SK-N-SH (cell line): ENCODE measurements around the gene GPR173. TPM values are rescaled to one million over a fixed set of nuclear protein-coding genes. Genes with fewer than 3 reads are reported as not detected.

ENCODE experiments used
- CTCF ChIA-PET: fragments of 300-600, 350-600 bp; formaldehyde crosslinking; extraction: SDS; loops from one replicate; lab custom pipeline; 2021; lab: Yijun Ruan, JAX
- POLR2A ChIA-PET: fragments of 350-600 bp; sonication (Branson Sonifier 250); formaldehyde crosslinking; extraction: SDS; loops from one replicate; lab custom pipeline; 2020; ENCODE audit warnings: antibody characterized with exemption, inconsistent platforms; lab: Yijun Ruan, JAX
- DNase-seq: peaks from one replicate; pipeline ENCODE4 v3.0.0; 2012
- H2AFZ ChIP-seq: fragments of 200-600 bp; sonication (generic); 2 replicates; pipeline ENCODE4 v1.8.1; 2016; ENCODE audit warnings: antibody characterized with exemption, mild to moderate bottlenecking, low read depth
- H3F3A ChIP-seq: fragments of 200-600 bp; sonication (generic); replicated peaks from 2 replicates; pipeline ENCODE3; 2016; ENCODE audit warnings: antibody characterized with exemption, mild to moderate bottlenecking; ENCODE audit not compliant: insufficient read depth
- H3K27ac ChIP-seq, 2 experiments: fragments of 200-500 bp in 1 of 2; fragments of 200-600 bp in 1 of 2; sonication (Bioruptor generic) in 1 of 2; sonication (generic), shearing (Covaris generic) in 1 of 2; 2 replicates each; pipeline versions ENCODE4 v1.5.1 to v1.6.1; 2014 to 2016; ENCODE audit warnings: low read depth in 2 of 2, inconsistent platforms in 1 of 2, low read length in 1 of 2, mild to moderate bottlenecking in 1 of 2, mixed read lengths in 1 of 2
- H3K27me3 ChIP-seq: fragments of 200-600 bp; sonication (generic), shearing (Covaris generic); 2 replicates; pipeline ENCODE4 v1.6.1; 2016; ENCODE audit warnings: mixed run types; ENCODE audit not compliant: insufficient read depth
- H3K36me3 ChIP-seq, 2 experiments: fragments of 200-500 bp in 1 of 2; fragments of 200-600 bp in 1 of 2; sonication (Bioruptor generic) in 1 of 2; sonication (generic) in 1 of 2; replicated peaks in 1 of 2; 2 replicates each; pipeline versions ENCODE3 to v1.5.1; 2014 to 2016; ENCODE audit warnings: low read length in 1 of 2, mild to moderate bottlenecking in 1 of 2; ENCODE audit not compliant: insufficient read depth in 2 of 2, control insufficient read depth in 1 of 2
- H3K4me1 ChIP-seq, 2 experiments: fragments of 200-500 bp in 1 of 2; fragments of 200-600 bp in 1 of 2; sonication (Bioruptor generic) in 1 of 2; sonication (generic), shearing (Covaris generic) in 1 of 2; 2 replicates each; pipeline versions ENCODE4 v1.5.1 to v1.6.1; 2014 to 2016; ENCODE audit warnings: low read depth in 1 of 2, low read length in 1 of 2, mixed run types in 1 of 2; ENCODE audit not compliant: insufficient read depth in 2 of 2, control insufficient read depth in 1 of 2
- H3K4me2 ChIP-seq: fragments of 200-600 bp; sonication (generic), shearing (Covaris generic); 2 replicates; pipeline ENCODE4 v1.6.1; 2017; ENCODE audit warnings: mixed run types
- H3K4me3 ChIP-seq, 2 experiments: fragments of 200-500 bp in 1 of 2; fragments of 200-600 bp in 1 of 2; sonication (Bioruptor generic) in 1 of 2; sonication (generic), shearing (Covaris generic) in 1 of 2; 2 replicates each; pipeline versions ENCODE4 v1.5.1 to v1.8.1; 2014 to 2016; ENCODE audit warnings: low read depth in 2 of 2, inconsistent platforms in 1 of 2, low read length in 1 of 2, mild to moderate bottlenecking in 1 of 2, mixed read lengths in 1 of 2, moderate library complexity in 1 of 2
- H3K79me2 ChIP-seq: fragments of 200-600 bp; sonication (generic); 2 replicates; pipeline ENCODE4 v1.8.1; 2017; ENCODE audit warnings: mild to moderate bottlenecking; ENCODE audit not compliant: insufficient read depth
- H3K9ac ChIP-seq: fragments of 200-600 bp; sonication (generic); 2 replicates; pipeline ENCODE4 v1.6.1; 2017; ENCODE audit warnings: mixed run types
- H3K9me2 ChIP-seq: fragments of 200-600 bp; sonication (generic); 2 replicates; pipeline ENCODE4 v1.6.1; 2017; ENCODE audit warnings: mixed run types
- H3K9me3 ChIP-seq: fragments of 200-600 bp; sonication (generic); 2 replicates; pipeline ENCODE4 v1.6.1; 2017; ENCODE audit warnings: mixed run types, mild to moderate bottlenecking, moderate library complexity
- H4K20me1 ChIP-seq: fragments of 200-600 bp; sonication (generic); 2 replicates; pipeline ENCODE4 v1.6.1; 2017; ENCODE audit warnings: mild to moderate bottlenecking, mixed run types; ENCODE audit not compliant: insufficient read depth
- CHD2 ChIP-seq: fragments of 150-350 bp; IDR thresholded peaks from 2 replicates; pipeline ENCODE4 v1.6.1; 2018; ENCODE audit warnings: low read length; ENCODE audit not compliant: partially characterized antibody
- CTCF ChIP-seq: fragments of 200-600 bp; sonication (generic); IDR thresholded peaks from 2 replicates; pipeline ENCODE4 v1.6.1; 2017; ENCODE audit warnings: antibody characterized with exemption, mild to moderate bottlenecking, moderate library complexity
- EZH2phosphoT487 ChIP-seq: fragments of 200-600 bp; sonication (generic); IDR thresholded peaks from 2 replicates; pipeline ENCODE4 v1.6.1; 2017; ENCODE audit warnings: low read depth, mixed run types, mild to moderate bottlenecking, antibody characterized with exemption, moderate library complexity, borderline replicate concordance
- FOSL2 ChIP-seq: IDR thresholded peaks from 2 replicates; pipeline ENCODE4 v1.4.0; 2012; ENCODE audit warnings: low read depth, mild to moderate bottlenecking, moderate library complexity, borderline replicate concordance
- FOXJ3 ChIP-seq: sonication (generic); formaldehyde crosslinking; IDR thresholded peaks from 2 replicates; pipeline ENCODE4 v1.5.1; 2020; ENCODE audit warnings: mild to moderate bottlenecking, missing genetic modification reagents
- FOXM1 ChIP-seq: IDR thresholded peaks from 2 replicates; pipeline ENCODE4 v1.4.0; 2012; ENCODE audit warnings: low read depth, mild to moderate bottlenecking
- GABPA ChIP-seq: IDR thresholded peaks from 2 replicates; pipeline ENCODE4 v1.4.0; 2012; ENCODE audit warnings: low read depth, mild to moderate bottlenecking
- JUND ChIP-seq: IDR thresholded peaks from 2 replicates; pipeline ENCODE4 v1.4.0; 2012
- MEF2A ChIP-seq: IDR thresholded peaks from 2 replicates; pipeline ENCODE4 v1.4.0; 2012; ENCODE audit warnings: low read depth, borderline replicate concordance
- NFIC ChIP-seq: IDR thresholded peaks from 2 replicates; pipeline ENCODE4 v1.4.0; 2012; ENCODE audit warnings: borderline replicate concordance
- PBX3 ChIP-seq: IDR thresholded peaks from 2 replicates; pipeline ENCODE4; 2012
- POLR2AphosphoS5 ChIP-seq: IDR thresholded peaks from 2 replicates; pipeline ENCODE4 v1.6.1; 2012; ENCODE audit warnings: low read depth, low read length
- RAD21 ChIP-seq: IDR thresholded peaks from 2 replicates; pipeline ENCODE4 v1.6.1; 2012; ENCODE audit warnings: mild to moderate bottlenecking, low read length
- RCOR1 ChIP-seq: fragments of 150-350 bp; IDR thresholded peaks from 2 replicates; pipeline ENCODE4 v1.6.1; 2017; ENCODE audit warnings: antibody characterized with exemption, low read length
- RFX5 ChIP-seq: IDR thresholded peaks from 2 replicates; pipeline ENCODE4 v1.6.1; 2012; ENCODE audit warnings: mild to moderate bottlenecking, improper control_type of control experiment, low read length
- TAF1 ChIP-seq: IDR thresholded peaks from 2 replicates; pipeline ENCODE4 v1.6.1; 2012; ENCODE audit warnings: low read depth, mild to moderate bottlenecking, low read length, moderate library complexity, borderline replicate concordance
- ZBTB33 ChIP-seq: IDR thresholded peaks from 2 replicates; pipeline ENCODE4 v1.4.0; 2012; ENCODE audit warnings: low read depth, borderline replicate concordance
- WGBS: methylation state at CpG from one replicate; pipeline ENCODE4 v1.1.6; 2017; ENCODE audit warnings: low lambda C conversion rate; 5-methylcytosine and 5-hydroxymethylcytosine counted together
- polyA plus RNA-seq, 3 experiments: library from polyadenylated mRNA; depleted of rRNA; stranded (reverse); fragments of >200 nt; gene quantifications; 2 replicates each; pipeline ENCODE4 v1.2.3, GENCODE V29; 2012

GPR173 gene, protein sequence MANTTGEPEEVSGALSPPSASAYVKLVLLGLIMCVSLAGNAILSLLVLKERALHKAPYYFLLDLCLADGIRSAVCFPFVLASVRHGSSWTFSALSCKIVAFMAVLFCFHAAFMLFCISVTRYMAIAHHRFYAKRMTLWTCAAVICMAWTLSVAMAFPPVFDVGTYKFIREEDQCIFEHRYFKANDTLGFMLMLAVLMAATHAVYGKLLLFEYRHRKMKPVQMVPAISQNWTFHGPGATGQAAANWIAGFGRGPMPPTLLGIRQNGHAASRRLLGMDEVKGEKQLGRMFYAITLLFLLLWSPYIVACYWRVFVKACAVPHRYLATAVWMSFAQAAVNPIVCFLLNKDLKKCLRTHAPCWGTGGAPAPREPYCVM
- 5.8 TPM in 2 replicates for polyA plus RNA-seq (2012; rRNA removed)
- polyA plus RNA-seq (2012; cell fraction: cytosol; rRNA removed): 1.4 and 2.2 TPM in 2 replicates
- 48.9 and 54.0 TPM in 2 replicates for polyA plus RNA-seq (2012; cell fraction: nucleus; rRNA removed)

GRCh38 chrX:53048169-53049126 lies at the start of gene GPR173:
GPR173 (plus strand) TSS chrX:53048789; CDS start chrX:53076622, 27,833 bp downstream.
- DNase-seq: peak; percentile 85
- ChIA-PET POLR2A (interaction anchor here (1.5 to 1.6 kb wide), 2 partner anchors 34 to 53 kb away, joined by 5 to 6 read pairs; partner anchors contain the start of gene TSPYL2), CTCF (interaction anchor here (1.5 kb wide), 1 partner anchor 21 kb away, joined by 4 read pairs; no protein-coding TSS in a partner anchor)
- peak within 1 kb of the TSS; percentile 84; the same call in 1 of the 2 replicates for H2AFZ ChIP-seq
- TF ChIP-seq FOXJ3 (CRISPR knock-in tag): no peak
- no peak for TF ChIP-seq JUND
- TF ChIP-seq POLR2AphosphoS5: peak; percentile 29; the same call in 1 of the 2 replicates
- TF ChIP-seq GABPA: peak; percentile 73
- TF ChIP-seq PBX3: no peak
- no peak for TF ChIP-seq FOXM1
- TF ChIP-seq EZH2phosphoT487: no peak
- TF ChIP-seq RCOR1: no peak
- TF ChIP-seq NFIC: no peak
- peak; percentile 68 for TF ChIP-seq CHD2
- no peak for TF ChIP-seq FOSL2
- 7% methylated on average over 21 of the region's 38 CpGs for WGBS
- H3F3A ChIP-seq: no peaks in the 10 kb centered on the region
- peak within 1 kb of the TSS; percentile 44 to 84; a peak in 3 of 4 replicates for H3K27ac ChIP-seq
- peaks cover 22% of the 10 kb centered on the region; the same call in 1 of the 2 replicates for H4K20me1 ChIP-seq
- H3K4me3 ChIP-seq: peak within 1 kb of the TSS; percentile 59 to 65
- peak within 1 kb of the TSS; percentile 73 for H3K9ac ChIP-seq
- peaks cover 45% of the 10 kb centered on the region for H3K79me2 ChIP-seq
- no peaks in the 10 kb centered on the region for H3K9me2 ChIP-seq
- H3K36me3 ChIP-seq: no peaks in the 10 kb centered on the region
- H3K27me3 ChIP-seq: peaks cover 17% of the 10 kb centered on the region; the same call in 1 of the 2 replicates
- H3K9me3 ChIP-seq: no peaks in the 10 kb centered on the region
- H3K4me2 ChIP-seq: peak within 1 kb of the TSS; percentile 81
- H3K4me1 ChIP-seq: peaks cover 0 to 9% of the 10 kb centered on the region in 2 experiments; a peak in 1 of 4 replicates

GRCh38 chrX:53000447-53001135 lies 48.0 kb upstream of the GPR173 start:
- Histone ChIP-seq H3K79me2 (no peaks in the 10 kb centered on the region), H3K27ac (no peak overlapping the region), H3K36me3 (no peaks in the 10 kb centered on the region), H3K4me3 (no peak overlapping the region), H3K27me3 (peaks cover 32% of the 10 kb centered on the region), H3K9me2 (no peaks in the 10 kb centered on the region), H4K20me1 (no peaks in the 10 kb centered on the region), H3K9me3 (no peaks in the 10 kb centered on the region), H3F3A (no peaks in the 10 kb centered on the region), H3K4me1 (peaks cover 0 to 4% of the 10 kb centered on the region in 2 experiments; a peak in 1 of 4 replicates), H2AFZ (no peak overlapping the region), H3K4me2 (no peak overlapping the region), H3K9ac (no peak overlapping the region)
- ChIA-PET POLR2A (no interaction called here), CTCF (interaction anchor here (1.7 kb wide), 1 partner anchor 11 kb away, joined by 5 read pairs; no protein-coding TSS in a partner anchor)
- WGBS: 67% methylated on average over 23 of the region's 36 CpGs
- DNase-seq: no peak
- TF ChIP-seq RAD21 (no peak), FOXJ3 (CRISPR knock-in tag) (no peak), TAF1 (no peak), MEF2A (no peak), CTCF (no peak), JUND (no peak), ZBTB33 (no peak), RFX5 (no peak)
